K562 (cell line): Measurements from ENCODE around the gene MEDAG. TPM values are rescaled to one million over a fixed set of nuclear protein-coding genes. Genes with fewer than 3 reads are reported as not detected.

Source experiments
- ATAC-seq: fragments of 200-7000 bp; cut with Tn5 transposase; 3 replicates; pipeline ENCODE4 v1.9.1; 2020; ENCODE audit warnings: moderate library complexity
- BruUV-seq: library from RNA; stranded (reverse); fragments of 400-500 nt; replicated peaks from 2 replicates; lab custom pipeline; 2021; lab: Mats Ljungman, UMichigan
- CTCF ChIA-PET: fragments of 300-600 bp; formaldehyde crosslinking; extraction: SDS; loops from one replicate; lab custom pipeline; 2021; ENCODE audit warnings: low intra/inter-chr PET ratio; lab: Yijun Ruan, JAX
- POLR2A ChIA-PET: fragments of 300-600, 350-650 bp; sonication (Branson Sonifier 250); formaldehyde crosslinking; extraction: SDS; loops from one replicate; lab custom pipeline; 2021; ENCODE audit warnings: antibody characterized with exemption, inconsistent platforms; lab: Yijun Ruan, JAX
- DNase-seq, 4 experiments: peaks; one replicate each; pipeline versions ENCODE4 v3.0.0 to v3.0.0-alpha.2; 2011 to 2018; ENCODE audit warnings: low spot score in 3 of 4, mixed read lengths in 3 of 4; ENCODE audit errors: extremely low read depth in 1 of 4
- FAIRE-seq: peaks from 2 replicates; lab custom pipeline; 2011; peaks lifted over from hg19 to GRCh38; lab: Jason Lieb, UNC
- H2AFZ ChIP-seq: 2 replicates; pipeline ENCODE4 v1.6.0; 2011; ENCODE audit warnings: low read depth, low read length, control low read depth, inconsistent platforms
- H3K27ac ChIP-seq: fragments of 200-600 bp; 3 replicates; pipeline ENCODE4 v1.8.0; 2011; ENCODE audit warnings: low read depth, mild to moderate bottlenecking, control low read depth, inconsistent platforms, low read length, moderate library complexity, mixed read lengths; ENCODE audit errors: extremely low read depth
- H3K27me3 ChIP-seq, 2 experiments: fragments of 300-600 bp in 1 of 2; 2 replicates in 1 of 2; 3 replicates in 1 of 2; pipeline versions ENCODE4 v1.6.0 to v1.8.0; 2011; ENCODE audit warnings: inconsistent platforms in 2 of 2, low read length in 2 of 2, mild to moderate bottlenecking in 1 of 2, mixed read lengths in 1 of 2, moderate library complexity in 1 of 2; ENCODE audit not compliant: control insufficient read depth in 2 of 2, insufficient read depth in 2 of 2
- H3K36me3 ChIP-seq: fragments of 300-600 bp; 3 replicates; pipeline ENCODE4 v1.8.0; 2011; ENCODE audit warnings: mild to moderate bottlenecking, low read length, inconsistent platforms; ENCODE audit not compliant: control insufficient read depth, insufficient read depth
- H3K4me1 ChIP-seq, 2 experiments: fragments of 200-600 bp in 1 of 2; replicated peaks in 1 of 2; 2 replicates in 1 of 2; 3 replicates in 1 of 2; pipeline versions ENCODE4 v1.5.1 to v1.8.0; 2011; ENCODE audit warnings: inconsistent platforms in 2 of 2, low read length in 2 of 2, mild to moderate bottlenecking in 1 of 2, mixed read lengths in 1 of 2, moderate library complexity in 1 of 2; ENCODE audit not compliant: control insufficient read depth in 2 of 2, insufficient read depth in 2 of 2
- H3K4me2 ChIP-seq: 2 replicates; pipeline ENCODE4 v1.6.1; 2011; ENCODE audit warnings: low read length, control low read depth, inconsistent platforms, mixed read lengths; ENCODE audit not compliant: insufficient read depth
- H3K4me3 ChIP-seq: fragments of 200-600 bp; sonication (generic), shearing (Covaris generic); 2 replicates; pipeline ENCODE4 v1.5.1; 2016; ENCODE audit warnings: control low read depth, inconsistent platforms
- H3K79me2 ChIP-seq: fragments of 200-600 bp; 3 replicates; pipeline ENCODE4 v1.8.0; 2011; ENCODE audit warnings: low read length, inconsistent platforms; ENCODE audit not compliant: control insufficient read depth, insufficient read depth
- H3K9ac ChIP-seq, 2 experiments: 2 replicates each; pipeline versions ENCODE4 v1.6.0 to v1.6.1; 2011; ENCODE audit warnings: low read depth in 2 of 2, low read length in 2 of 2, control low read depth in 1 of 2, inconsistent platforms in 1 of 2, mild to moderate bottlenecking in 1 of 2, mixed read lengths in 1 of 2; ENCODE audit not compliant: insufficient read depth in 1 of 2
- H3K9me1 ChIP-seq: one replicate; pipeline ENCODE4 v1.6.0; 2011; ENCODE audit warnings: inconsistent platforms, mild to moderate bottlenecking, low read length, moderate library complexity; ENCODE audit not compliant: control insufficient read depth, insufficient read depth
- H3K9me3 ChIP-seq: replicated peaks from 2 replicates; pipeline ENCODE4 v1.5.1; 2011; ENCODE audit warnings: low read depth, low read length, inconsistent platforms; ENCODE audit not compliant: control insufficient read depth, insufficient read depth
- H4K20me1 ChIP-seq: replicated peaks from 2 replicates; pipeline ENCODE4 v1.6.1; 2011; ENCODE audit warnings: low read length, inconsistent platforms, mixed read lengths; ENCODE audit not compliant: control insufficient read depth, insufficient read depth
- CBFB ChIP-seq: sonication (generic); formaldehyde crosslinking; IDR thresholded peaks from 2 replicates; pipeline ENCODE4 v1.4.0; 2020; ENCODE audit warnings: mild to moderate bottlenecking, missing genetic modification reagents
- CBX5 ChIP-seq: IDR thresholded peaks from 2 replicates; pipeline ENCODE4 v1.6.1; 2014; ENCODE audit warnings: low read depth, borderline replicate concordance
- HMG20B ChIP-seq: fragments of 250-450 bp; sonication (Bioruptor Pico); IDR thresholded peaks from 2 replicates; pipeline ENCODE4 v1.5.0; 2021; ENCODE audit warnings: mild to moderate bottlenecking
- TARDBP ChIP-seq: fragments of 450-650 bp; IDR thresholded peaks from 2 replicates; pipeline ENCODE4 v1.6.1; 2016
- ZNF282 ChIP-seq: sonication (generic); formaldehyde crosslinking; IDR thresholded peaks from 2 replicates; pipeline ENCODE4 v1.8.1; 2023; ENCODE audit warnings: missing genetic modification reagents
- ZNF583 ChIP-seq: fragments of 250-450 bp; sonication (Bioruptor Pico); IDR thresholded peaks from 2 replicates; pipeline ENCODE4 v1.4.0; 2020
- ZNF707 ChIP-seq: fragments of 250-450 bp; sonication (Bioruptor Pico); conservative IDR thresholded peaks from 2 replicates; pipeline ENCODE4 v1.8.0; 2022; ENCODE audit warnings: inconsistent platforms, mild to moderate bottlenecking, moderate library complexity
- WGBS: fragments of 100-300 bp; shearing (Covaris generic); methylation state at CpG from one replicate; pipeline ENCODE4 v1.1.6; 2016; ENCODE audit warnings: low coverage, mixed read lengths; ENCODE audit not compliant: insufficient coverage; ENCODE audit errors: missing lambda C conversion rate; 5-methylcytosine and 5-hydroxymethylcytosine counted together
- in situ Hi-C: fragments of 300-500 bp; cut with MboI; formaldehyde crosslinking; loops from 4 replicates; pipeline ENCODE4 v1.15.0; 2018; ENCODE audit warnings: inconsistent platforms, mixed read lengths
- intact Hi-C: fragments of 100-400 bp; cut with micrococcal nuclease; formaldehyde crosslinking; loops from 2 replicates; pipeline ENCODE4 v1.14.2; 2022
- polyA plus RNA-seq, 8 experiments: library from polyadenylated mRNA; depleted of rRNA in 4 of 8; stranded (reverse) in 5 of 8; unstranded in 3 of 8; fragments of >200 nt; fragmentation: Nextera tagmentation in 2 of 8; fragmentation: Illumina TruSeq in 1 of 8; extraction: Ambion mirVana in 2 of 8; extraction: Trizol in 1 of 8; gene quantifications; 2 replicates each; pipeline versions ENCODE4 v1.2.1 to v1.2.3, GENCODE V29; 2011 to 2014; ENCODE audit warnings: inconsistent platforms in 1 of 8, missing spikeins in 1 of 8
- total RNA-seq, 7 experiments: library from RNA; depleted of rRNA in 6 of 7; stranded (reverse); fragments of >200 nt in 6 of 7; fragmentation: Illumina TruSeq in 2 of 7; extraction: Trizol in 2 of 7; gene quantifications; 2 replicates each; pipeline versions ENCODE4 v1.2.1 to v1.2.3, GENCODE V29; 2011 to 2021; ENCODE audit warnings: low replicate concordance in 1 of 7
- TF ChIP-seq, protein P1 (sequence below), 2 experiments: fragments of 150-350 bp in 1 of 2; IDR thresholded peaks; 2 replicates each; pipeline ENCODE4 v1.6.1; 2012 to 2016; ENCODE audit warnings: low read depth in 2 of 2, low read length in 2 of 2, mild to moderate bottlenecking in 1 of 2, moderate library complexity in 1 of 2

MEDAG gene
- total and polyA plus RNA-seq, 9 of the 15 experiments (the other 6 are each of a cell fraction or from before 2014, with no cell fraction given) = not detected

DNA sequence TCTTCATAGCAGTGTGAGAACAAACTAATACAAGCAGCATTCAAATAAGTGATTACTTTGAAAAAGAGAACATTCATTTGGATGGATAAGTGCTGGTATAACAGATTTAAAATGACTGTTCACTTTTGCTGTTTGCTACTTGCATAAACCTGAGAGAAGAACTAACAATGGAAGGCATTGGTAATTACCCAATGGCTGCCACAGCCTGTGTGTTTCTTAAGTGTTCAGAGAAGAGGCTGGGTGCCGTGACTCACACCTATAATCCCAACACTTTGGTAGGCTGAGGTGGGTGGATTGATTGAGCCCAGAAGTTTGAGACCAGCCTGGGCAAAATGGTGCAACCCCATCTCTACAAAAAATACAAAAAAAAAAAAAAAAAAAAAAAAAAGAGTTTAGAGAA, 21.5 kb downstream of the MEDAG start:
- H3K4me2 ChIP-seq = no peak overlapping the region
- no peaks in the 10 kb centered on the region for H3K79me2 ChIP-seq
- WGBS = 0% methylated on average over 1 of the region's 1 CpG
- ATAC-seq (no peak), FAIRE-seq (no peak), DNase-seq (no peak)
- peaks cover 0 to 8% of the 10 kb centered on the region in 2 experiments; a peak in 1 of 5 replicates for H3K27me3 ChIP-seq
- CTCF ChIA-PET = no interaction called here
- in situ Hi-C loops (no loop called here), intact Hi-C loops (no loop called here)
- H2AFZ ChIP-seq = no peak overlapping the region
- no TSS peak for BruUV-seq
- H3K27ac ChIP-seq = no peak overlapping the region
- TF ChIP-seq CBX5 (no peak), HMG20B (CRISPR knock-in tag) (no peak), ZNF583 (CRISPR knock-in tag) (no peak), CBFB (CRISPR knock-in tag) (no peak), ZNF282 (no peak), TARDBP (no peak), ZNF707 (CRISPR knock-in tag) (no peak)
- TF ChIP-seq, protein P1, sequence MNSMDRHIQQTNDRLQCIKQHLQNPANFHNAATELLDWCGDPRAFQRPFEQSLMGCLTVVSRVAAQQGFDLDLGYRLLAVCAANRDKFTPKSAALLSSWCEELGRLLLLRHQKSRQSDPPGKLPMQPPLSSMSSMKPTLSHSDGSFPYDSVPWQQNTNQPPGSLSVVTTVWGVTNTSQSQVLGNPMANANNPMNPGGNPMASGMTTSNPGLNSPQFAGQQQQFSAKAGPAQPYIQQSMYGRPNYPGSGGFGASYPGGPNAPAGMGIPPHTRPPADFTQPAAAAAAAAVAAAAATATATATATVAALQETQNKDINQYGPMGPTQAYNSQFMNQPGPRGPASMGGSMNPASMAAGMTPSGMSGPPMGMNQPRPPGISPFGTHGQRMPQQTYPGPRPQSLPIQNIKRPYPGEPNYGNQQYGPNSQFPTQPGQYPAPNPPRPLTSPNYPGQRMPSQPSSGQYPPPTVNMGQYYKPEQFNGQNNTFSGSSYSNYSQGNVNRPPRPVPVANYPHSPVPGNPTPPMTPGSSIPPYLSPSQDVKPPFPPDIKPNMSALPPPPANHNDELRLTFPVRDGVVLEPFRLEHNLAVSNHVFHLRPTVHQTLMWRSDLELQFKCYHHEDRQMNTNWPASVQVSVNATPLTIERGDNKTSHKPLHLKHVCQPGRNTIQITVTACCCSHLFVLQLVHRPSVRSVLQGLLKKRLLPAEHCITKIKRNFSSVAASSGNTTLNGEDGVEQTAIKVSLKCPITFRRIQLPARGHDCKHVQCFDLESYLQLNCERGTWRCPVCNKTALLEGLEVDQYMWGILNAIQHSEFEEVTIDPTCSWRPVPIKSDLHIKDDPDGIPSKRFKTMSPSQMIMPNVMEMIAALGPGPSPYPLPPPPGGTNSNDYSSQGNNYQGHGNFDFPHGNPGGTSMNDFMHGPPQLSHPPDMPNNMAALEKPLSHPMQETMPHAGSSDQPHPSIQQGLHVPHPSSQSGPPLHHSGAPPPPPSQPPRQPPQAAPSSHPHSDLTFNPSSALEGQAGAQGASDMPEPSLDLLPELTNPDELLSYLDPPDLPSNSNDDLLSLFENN (IDR thresholded peaks at IDR 0.05; ENCODE audit: low read depth in 2 of 2, low read length in 2 of 2) = no peak
- no peaks in the 10 kb centered on the region for H3K4me1 ChIP-seq
- H4K20me1 ChIP-seq = no peaks in the 10 kb centered on the region
- H3K9ac ChIP-seq = no peak overlapping the region
- POLR2A ChIA-PET = no interaction called here
- H3K9me1 ChIP-seq = no peaks in the 10 kb centered on the region
- H3K9me3 ChIP-seq = no peaks in the 10 kb centered on the region
- no peak overlapping the region for H3K4me3 ChIP-seq
- no peaks in the 10 kb centered on the region for H3K36me3 ChIP-seq
